Measurements from ENCODE around the gene PEA15.

GRCh38 chr1:160264795-160265307 is 59.7 kb downstream of the PEA15 start:
- no peak for TF ChIP-seq YY1 (IDR thresholded peaks at IDR 0.05; ENCODE audit: insufficient read depth, insufficient read length)
- TF ChIP-seq SUZ12 (IDR thresholded peaks at IDR 0.05; ENCODE audit: extremely low read depth, insufficient read depth, insufficient read length), result no peak
- no peak for TF ChIP-seq ZNF274 (IDR thresholded peaks at IDR 0.05; ENCODE audit: low read depth, low read length)

Data from NT2/D1 (cell line).